ENCODE measurements around the gene CTNNBL1.

Gene CTNNBL1

GRCh38 chr20:37902504-37903313 is 208.9 kb downstream of the CTNNBL1 start, which contains the start of gene VSTM2L:
VSTM2L (plus strand) TSS chr20:37903127; CDS start chr20:37903351, 224 bp downstream.
- peak; percentile 69 for DNase-seq (ENCODE audit: low read depth)
- peak within 1 kb of the TSS; percentile 45 for H3K4me3 ChIP-seq (ENCODE audit: control insufficient read depth, low read depth, low read length)
- TF ChIP-seq CTCF (conservative IDR thresholded peaks at IDR 0.05; ENCODE audit: control insufficient read depth, insufficient read depth, low read depth, low read length): no peak

GRCh38 chr20:37903317-37904007 is 209.6 kb downstream of the CTNNBL1 start:
- peak overlapping the region; percentile 19 for H3K4me3 ChIP-seq (ENCODE audit: control insufficient read depth, low read depth, low read length)
- DNase-seq (ENCODE audit: low read depth): no peak
- no peak for TF ChIP-seq CTCF (conservative IDR thresholded peaks at IDR 0.05; ENCODE audit: control insufficient read depth, insufficient read depth, low read depth, low read length)

GRCh38 chr20:37904008-37904642 is 210.3 kb downstream of the CTNNBL1 start:
- no peak for TF ChIP-seq CTCF (conservative IDR thresholded peaks at IDR 0.05; ENCODE audit: control insufficient read depth, insufficient read depth, low read depth, low read length)
- H3K4me3 ChIP-seq (ENCODE audit: control insufficient read depth, low read depth, low read length): no peak overlapping the region
- DNase-seq (ENCODE audit: low read depth): no peak

- no peak for DNase-seq (ENCODE audit: low read depth)
- H3K4me3 ChIP-seq (ENCODE audit: control insufficient read depth, low read depth, low read length): no peak overlapping the region
- no peak for TF ChIP-seq CTCF (conservative IDR thresholded peaks at IDR 0.05; ENCODE audit: control insufficient read depth, insufficient read depth, low read depth, low read length)
Observed at GRCh38 chr20:37904845-37905373, 211.1 kb downstream of the CTNNBL1 start.

- no peak for DNase-seq (ENCODE audit: low read depth)
- TF ChIP-seq CTCF (conservative IDR thresholded peaks at IDR 0.05; ENCODE audit: control insufficient read depth, insufficient read depth, low read depth, low read length): no peak
- H3K4me3 ChIP-seq (ENCODE audit: control insufficient read depth, low read depth, low read length): no peak overlapping the region
Observed at GRCh38 chr20:37905671-37906613, 212.1 kb downstream of the CTNNBL1 start.

- no peak for TF ChIP-seq CTCF (conservative IDR thresholded peaks at IDR 0.05; ENCODE audit: control insufficient read depth, insufficient read depth, low read depth, low read length)
- DNase-seq (ENCODE audit: low read depth): no peak
Observed at GRCh38 chr20:37907330-37907676, 213.5 kb downstream of the CTNNBL1 start.

More at GRCh38 chr20:37907330-37907676, 213.5 kb downstream of the CTNNBL1 start:
- no peak overlapping the region for H3K4me3 ChIP-seq (ENCODE audit: control insufficient read depth, low read depth, low read length)

All from fibroblast of mammary gland (primary cell).